GM12864 (cell line): Measurements from ENCODE around the gene PPFIA1.
"Not testable (repeated sequence)": the region's sequence is repeated elsewhere in the genome, so short reads cannot be mapped to it uniquely, and the experiment has no call there.

Experiments
- DNase-seq: peaks from one replicate; pipeline ENCODE4 v3.0.0-alpha.2; 2011; ENCODE audit warnings: low read depth
- H3K4me3 ChIP-seq: 2 replicates; pipeline ENCODE4 v1.5.1; 2011; ENCODE audit warnings: mild to moderate bottlenecking, low read depth, low read length, control low read depth
- TF ChIP-seq, protein P1 (sequence below): IDR thresholded peaks from 2 replicates; pipeline ENCODE4 v1.5.1; 2011; ENCODE audit warnings: low read depth, mild to moderate bottlenecking, moderate library complexity, low read length, control low read depth, inconsistent platforms; ENCODE audit errors: missing control alignments

PPFIA1 gene

GRCh38 chr11:70402016-70402415 is 131.5 kb downstream of the PPFIA1 start:
- TF ChIP-seq, protein P1, sequence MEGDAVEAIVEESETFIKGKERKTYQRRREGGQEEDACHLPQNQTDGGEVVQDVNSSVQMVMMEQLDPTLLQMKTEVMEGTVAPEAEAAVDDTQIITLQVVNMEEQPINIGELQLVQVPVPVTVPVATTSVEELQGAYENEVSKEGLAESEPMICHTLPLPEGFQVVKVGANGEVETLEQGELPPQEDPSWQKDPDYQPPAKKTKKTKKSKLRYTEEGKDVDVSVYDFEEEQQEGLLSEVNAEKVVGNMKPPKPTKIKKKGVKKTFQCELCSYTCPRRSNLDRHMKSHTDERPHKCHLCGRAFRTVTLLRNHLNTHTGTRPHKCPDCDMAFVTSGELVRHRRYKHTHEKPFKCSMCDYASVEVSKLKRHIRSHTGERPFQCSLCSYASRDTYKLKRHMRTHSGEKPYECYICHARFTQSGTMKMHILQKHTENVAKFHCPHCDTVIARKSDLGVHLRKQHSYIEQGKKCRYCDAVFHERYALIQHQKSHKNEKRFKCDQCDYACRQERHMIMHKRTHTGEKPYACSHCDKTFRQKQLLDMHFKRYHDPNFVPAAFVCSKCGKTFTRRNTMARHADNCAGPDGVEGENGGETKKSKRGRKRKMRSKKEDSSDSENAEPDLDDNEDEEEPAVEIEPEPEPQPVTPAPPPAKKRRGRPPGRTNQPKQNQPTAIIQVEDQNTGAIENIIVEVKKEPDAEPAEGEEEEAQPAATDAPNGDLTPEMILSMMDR = no peak
- no peak overlapping the region for H3K4me3 ChIP-seq
- no peak for DNase-seq

- no peak for DNase-seq
Measured at GRCh38 chr11:70402685-70403084, 132.2 kb downstream of the PPFIA1 start.

DNA sequence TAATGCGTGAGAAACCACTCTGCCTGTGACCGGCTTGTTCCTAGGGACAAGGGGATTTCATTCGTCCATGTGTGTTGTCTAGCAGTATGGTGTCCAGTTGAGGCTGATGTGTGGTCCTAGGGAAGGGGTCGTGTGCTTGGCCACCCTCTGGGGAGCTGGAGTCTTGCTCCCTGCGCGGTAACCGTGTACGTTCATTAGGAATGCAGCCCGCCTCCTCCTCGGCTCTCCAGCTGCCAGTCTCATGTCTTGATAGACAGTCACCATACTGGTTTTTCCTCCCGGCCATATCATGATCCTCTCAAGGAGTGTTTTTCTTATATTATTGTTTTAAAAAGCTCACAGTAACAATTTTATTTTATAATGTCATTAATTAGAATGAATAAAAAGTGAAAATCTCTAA is 133.8 kb downstream of the PPFIA1 start:
- TF ChIP-seq, protein P1 = no peak
- no peak overlapping the region for H3K4me3 ChIP-seq
- DNase-seq = no peak

More at GRCh38 chr11:70402685-70403084, 132.2 kb downstream of the PPFIA1 start:
- H3K4me3 ChIP-seq = no peak overlapping the region
- TF ChIP-seq, protein P1 = no peak

- TF ChIP-seq, protein P1 = no peak
- H3K4me3 ChIP-seq = no peak overlapping the region
- DNase-seq = no peak
Measured at GRCh38 chr11:70405679-70406395, 135.3 kb downstream of the PPFIA1 start.

- TF ChIP-seq, protein P1 = no peak
- DNase-seq = no peak
- no peak overlapping the region for H3K4me3 ChIP-seq
Measured at GRCh38 chr11:70407121-70407520, 136.6 kb downstream of the PPFIA1 start.

DNA sequence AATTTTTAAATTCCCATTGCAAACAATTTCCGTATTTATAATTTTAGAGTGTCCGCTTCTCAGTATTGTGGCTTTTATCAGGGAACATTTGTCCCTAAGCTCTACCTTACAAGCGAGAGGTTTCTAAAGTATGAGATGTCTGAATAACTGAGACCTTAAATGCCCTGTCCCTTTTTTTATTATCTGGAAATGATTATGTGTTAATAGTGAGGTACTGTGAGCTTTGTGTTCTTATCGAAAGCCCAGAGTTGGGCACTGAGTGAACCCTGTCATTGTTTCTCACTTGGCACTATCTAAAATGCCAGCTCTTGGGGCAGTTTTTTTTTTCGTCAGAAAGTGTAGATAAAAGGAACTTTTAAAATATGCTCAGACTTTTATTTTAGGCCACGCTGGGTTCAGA is 137.3 kb downstream of the PPFIA1 start:
- H3K4me3 ChIP-seq = no peak overlapping the region
- no peak for DNase-seq
- TF ChIP-seq, protein P1 = no peak

- DNase-seq, H3K4me3 ChIP-seq: not testable (repeated sequence)
Measured at GRCh38 chr11:70408326-70408725, 137.8 kb downstream of the PPFIA1 start.

DNA sequence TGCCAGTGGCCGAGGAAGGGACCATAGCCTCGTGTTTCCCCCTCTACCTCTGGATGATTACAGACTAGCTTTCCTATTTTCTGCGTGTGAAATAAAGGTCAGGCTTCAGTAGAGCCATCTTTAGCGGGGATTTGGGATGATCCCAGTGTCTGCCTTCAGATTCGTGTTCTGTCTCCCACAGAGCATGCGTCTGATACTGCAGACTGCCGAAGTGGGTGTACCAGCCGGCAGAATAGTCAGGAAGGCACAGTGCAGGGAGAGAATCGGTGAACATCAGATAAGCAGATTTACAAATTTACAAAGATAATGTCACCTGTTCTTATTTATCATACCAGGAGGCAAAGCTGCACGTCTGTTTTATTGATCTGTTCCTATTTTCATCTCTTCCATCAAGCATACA is 138.9 kb downstream of the PPFIA1 start:
- no peak overlapping the region for H3K4me3 ChIP-seq
- DNase-seq = no peak
- TF ChIP-seq, protein P1 = no peak
